ENCODE results near the gene KCNAB1. TPM values are rescaled to one million over a fixed set of nuclear protein-coding genes. Genes with fewer than 3 reads are reported as not detected.

KCNAB1 gene
- total and polyA plus RNA-seq, 2 donors (not counting 3 experiments of a cell fraction or from before 2014, with no cell fraction given): 0.21 TPM; not detected in 1

- no peaks in the 10 kb centered on the region for H4K20me1 ChIP-seq (replicated peaks; ENCODE audit: control insufficient read depth, extremely low read depth, insufficient read depth, low read length)
- H3K27ac ChIP-seq (ENCODE audit: insufficient read depth, low read depth, low read length): peak overlapping the region; percentile 74
- H3K4me2 ChIP-seq (ENCODE audit: insufficient read depth, low read length): peak overlapping the region; percentile 34
- no peak overlapping the region for H3K4me3 ChIP-seq (replicated peaks in 1 of 3; ENCODE audit: insufficient read depth in 1 of 3, low read depth in 1 of 3, low read length in 3 of 3)
- ChIA-PET POLR2A (no interaction called here), CTCF (interaction anchor here (0.9 to 4.2 kb wide), 10 partner anchors 8 to 314 kb away, joined by 3 to 19 read pairs (median 6); no protein-coding TSS in a partner anchor)
- no peak overlapping the region for H2AFZ ChIP-seq (ENCODE audit: low read depth, low read length)
- TF ChIP-seq POLR2A (IDR thresholded peaks at IDR 0.05; ENCODE audit: low read depth, low read length): no peak
- TF ChIP-seq MYC (IDR thresholded peaks at IDR 0.05; ENCODE audit: low read depth, low read length): no peak
- peak; percentile 39 for TF ChIP-seq FOS (IDR thresholded peaks at IDR 0.05; ENCODE audit: borderline replicate concordance, insufficient read depth, low read length)
- peak; percentile 89 for TF ChIP-seq GATA2 (IDR thresholded peaks at IDR 0.05; ENCODE audit: insufficient read depth, insufficient read length, low read depth, low read length)
- TF ChIP-seq EZH2 (IDR thresholded peaks at IDR 0.05; ENCODE audit: borderline replicate concordance, low read depth, low read length, severe bottlenecking): no peak
- no peak for TF ChIP-seq MAX (IDR thresholded peaks at IDR 0.05; ENCODE audit: insufficient read depth, insufficient read length)
- peak; percentile 48 for TF ChIP-seq POLR2AphosphoS5 (IDR thresholded peaks at IDR 0.05; ENCODE audit: insufficient read depth, low read depth, low read length)
- TF ChIP-seq JUN (IDR thresholded peaks at IDR 0.05; ENCODE audit: borderline replicate concordance, insufficient read depth, insufficient read length, low read depth): peak; percentile 75
- TF ChIP-seq CTCF (IDR thresholded peaks at IDR 0.05; ENCODE audit: extremely low read depth in 1 of 2, insufficient read depth in 1 of 2, low read depth in 1 of 2, low read length in 2 of 2): no peak
- no peaks in the 10 kb centered on the region for H3K27me3 ChIP-seq (ENCODE audit: control insufficient read depth in 2 of 2, insufficient read depth in 2 of 2, low read length in 2 of 2)
- BruUV-seq (replicated peaks): TSS peak; percentile 68
- dilution Hi-C loops (cut with MboI; ENCODE audit: extremely low pct_ligation_motif_present, low sequenced_read_pairs) (no loop called here), intact Hi-C loops (cut with micrococcal nuclease) (loop anchor here (2.0 kb wide), 2 partner anchors 184 to 278 kb away; no protein-coding TSS in a partner anchor)
- DNase-seq (ENCODE audit: low read depth, low spot score): peak; percentile 65
- no peaks in the 10 kb centered on the region for H3K79me2 ChIP-seq (ENCODE audit: control insufficient read depth, insufficient read depth, low read length)
- no peak overlapping the region for H3K9ac ChIP-seq (replicated peaks; ENCODE audit: extremely low read depth, insufficient read depth, low read length)
- no peaks in the 10 kb centered on the region for H3K36me3 ChIP-seq (ENCODE audit: control insufficient read depth in 2 of 2, extremely low read depth in 1 of 2, insufficient read depth in 2 of 2, low read length in 2 of 2)
- H3K9me3 ChIP-seq (replicated peaks; ENCODE audit: control insufficient read depth, insufficient read depth, low read length): no peaks in the 10 kb centered on the region
- H3K9me1 ChIP-seq (replicated peaks; ENCODE audit: control insufficient read depth, extremely low read depth, insufficient read depth, low read length): no peaks in the 10 kb centered on the region
- FAIRE-seq: peak; percentile 37
- H3K4me1 ChIP-seq (ENCODE audit: control insufficient read depth, extremely low read depth, insufficient read depth, low read length): peaks cover 38% of the 10 kb centered on the region
Observed at GRCh38 chr3:156488767-156489166, 368.4 kb downstream of the KCNAB1 start.

All from endothelial cell of umbilical vein (primary cell).